ENCODE data around the gene XNDC1N.
"Not testable (repeated sequence)": the region's sequence is repeated elsewhere in the genome, so short reads cannot be mapped to it uniquely, and the experiment has no call there.

The XNDC1N gene

GRCh38 chr11:71930556-71931244 lies 2.3 kb upstream of the XNDC1N start:
- no peak for DNase-seq

GRCh38 chr11:71929491-71929890 lies 1.1 kb upstream of the XNDC1N start:
- DNase-seq: no peak

GRCh38 chr11:71928737-71929443 lies 496 bp upstream of the XNDC1N start, which contains the start of gene RNF121:
Gene RNF121, plus strand, starts transcription at chr11:71929046. Its CDS starts 16 bp downstream, at chr11:71929062.
- DNase-seq: peak; percentile 95

- no peak for DNase-seq
Measured at GRCh38 chr11:71917646-71918140, 10.7 kb downstream of the XNDC1N start.

GRCh38 chr11:71914617-71915189 lies 13.7 kb downstream of the XNDC1N start:
- no peak for DNase-seq

GRCh38 chr11:71913756-71914526 lies 14.5 kb downstream of the XNDC1N start:
- DNase-seq: no peak

- not testable (repeated sequence) for DNase-seq
Measured at GRCh38 chr11:71911986-71912340, 16.4 kb downstream of the XNDC1N start.

GRCh38 chr11:71911321-71911985 lies 16.9 kb downstream of the XNDC1N start:
- DNase-seq: not testable (repeated sequence)

GRCh38 chr11:71910775-71911174 lies 17.6 kb downstream of the XNDC1N start:
- not testable (repeated sequence) for DNase-seq

GRCh38 chr11:71908218-71908617 lies 20.2 kb downstream of the XNDC1N start:
- DNase-seq: no peak

- not testable (repeated sequence) for DNase-seq
Measured at GRCh38 chr11:71901137-71901536, 27.3 kb downstream of the XNDC1N start.

GRCh38 chr11:71895961-71896360 lies 32.4 kb downstream of the XNDC1N start:
- no peak for DNase-seq

- DNase-seq: not testable (repeated sequence)
Measured at GRCh38 chr11:71889181-71889872, 39.1 kb downstream of the XNDC1N start.

GRCh38 chr11:71888335-71889010 lies 39.9 kb downstream of the XNDC1N start:
- DNase-seq: not testable (repeated sequence)

GRCh38 chr11:71885806-71886205 lies 42.6 kb downstream of the XNDC1N start:
- DNase-seq: not testable (repeated sequence)

Data from RPMI8226 (cell line).